Cardiac septum (tissue), 1 donor: Measurements from ENCODE around the gene MTX1. TPM values are rescaled to one million over a fixed set of nuclear protein-coding genes. Genes with fewer than 3 reads are reported as not detected.
"Not testable (repeated sequence)": the region's sequence is repeated elsewhere in the genome, so short reads cannot be mapped to it uniquely, and the experiment has no call there.

ENCODE experiments used
- DNase-seq: peaks from one replicate; pipeline ENCODE4 v3.0.0-alpha.2; 2020; ENCODE audit warnings: low spot score
- intact Hi-C: fragments of 100-400 bp; cut with DNase I; formaldehyde crosslinking; loops from one replicate; pipeline ENCODE4 v1.14.0; 2022
- total RNA-seq: library from RNA; stranded (reverse); fragmentation: NEBNext Ultra II Directional; extraction: Animal tissue kit (Norgen Biotek cat#: 25700); gene quantifications from one replicate; pipeline ENCODE4 v1.2.1, GENCODE V29; 2021
- donor health status: DM: no; HTN: no; CAD: no.

MTX1 gene
- total RNA-seq, 1 donor from 2014 or later, result 16.4 TPM

GRCh38 chr1:155199792-155200191 lies 8.7 kb upstream of the MTX1 start:
- intact Hi-C loops, result no loop called here
- peak; percentile 17 for DNase-seq

GRCh38 chr1:155200920-155201319 lies 7.6 kb upstream of the MTX1 start:
- intact Hi-C loops, result no loop called here
- peak; percentile 36 for DNase-seq

- DNase-seq, result peak; percentile 73
- intact Hi-C loops, result no loop called here
Measured at GRCh38 chr1:155202198-155202597, 6.3 kb upstream of the MTX1 start.

- intact Hi-C loops, result no loop called here
- DNase-seq, result peak; percentile 68
Measured at GRCh38 chr1:155202731-155203515, 5.6 kb upstream of the MTX1 start.

- DNase-seq, result no peak
- intact Hi-C loops, result no loop called here
Measured at GRCh38 chr1:155205035-155205434, 3.5 kb upstream of the MTX1 start.

- intact Hi-C loops, result loop anchor here (2.0 kb wide), 1 partner anchor 387 kb away; no protein-coding TSS in a partner anchor
- DNase-seq, result no peak
Measured at GRCh38 chr1:155205969-155206593, 2.4 kb upstream of the MTX1 start.

- peak; percentile 93 for DNase-seq
- intact Hi-C loops, result loop anchor here (2.0 kb wide), 1 partner anchor 386 kb away; no protein-coding TSS in a partner anchor
Measured at GRCh38 chr1:155206891-155207805, 1.3 kb upstream of the MTX1 start.

GRCh38 chr1:155207806-155208540 lies 522 bp upstream of the MTX1 start, which contains the start of gene THBS3:
Gene THBS3 (minus strand): TSS chr1:155207897. CDS start chr1:155207876, 21 bp downstream.
- intact Hi-C loops, result loop anchor here (2.0 kb wide), 3 partner anchors 19 to 385 kb away; no protein-coding TSS in a partner anchor
- DNase-seq, result no peak

- intact Hi-C loops, result loop anchor here (2.0 kb wide), 2 partner anchors 17 to 35 kb away; no protein-coding TSS in a partner anchor
- DNase-seq, result no peak
Measured at GRCh38 chr1:155209312-155209721, 822 bp downstream of the MTX1 start.

GRCh38 chr1:155210314-155211104 lies 2.0 kb downstream of the MTX1 start:
- intact Hi-C loops, result no loop called here
- DNase-seq, result no peak

GRCh38 chr1:155211381-155212050 lies 3.0 kb downstream of the MTX1 start:
- DNase-seq, intact Hi-C loops: not testable (repeated sequence)

GRCh38 chr1:155212051-155212440 lies 3.6 kb downstream of the MTX1 start:
- DNase-seq, intact Hi-C loops: not testable (repeated sequence)

GRCh38 chr1:155214702-155215101 lies 6.2 kb downstream of the MTX1 start:
- DNase-seq, intact Hi-C loops: not testable (repeated sequence)

- no peak for DNase-seq
- intact Hi-C loops, result no loop called here
Measured at GRCh38 chr1:155218854-155219591, 10.5 kb downstream of the MTX1 start.

GRCh38 chr1:155219592-155220031 lies 11.1 kb downstream of the MTX1 start:
- intact Hi-C loops, result no loop called here
- DNase-seq, result no peak

- intact Hi-C loops, DNase-seq: not testable (repeated sequence)
Measured at GRCh38 chr1:155220211-155220965, 11.9 kb downstream of the MTX1 start.
